GM19023 (cell line): Measurements from ENCODE around the gene POLR1A.

Experiments used
- ATAC-seq: cut with Tn5 transposase; IDR thresholded peaks from one replicate; pipeline ENCODE4 v1.9.1; 2021; ENCODE audit warnings: mild to moderate bottlenecking, moderate library complexity; ENCODE audit not compliant: unreplicated experiment

Gene POLR1A

DNA sequence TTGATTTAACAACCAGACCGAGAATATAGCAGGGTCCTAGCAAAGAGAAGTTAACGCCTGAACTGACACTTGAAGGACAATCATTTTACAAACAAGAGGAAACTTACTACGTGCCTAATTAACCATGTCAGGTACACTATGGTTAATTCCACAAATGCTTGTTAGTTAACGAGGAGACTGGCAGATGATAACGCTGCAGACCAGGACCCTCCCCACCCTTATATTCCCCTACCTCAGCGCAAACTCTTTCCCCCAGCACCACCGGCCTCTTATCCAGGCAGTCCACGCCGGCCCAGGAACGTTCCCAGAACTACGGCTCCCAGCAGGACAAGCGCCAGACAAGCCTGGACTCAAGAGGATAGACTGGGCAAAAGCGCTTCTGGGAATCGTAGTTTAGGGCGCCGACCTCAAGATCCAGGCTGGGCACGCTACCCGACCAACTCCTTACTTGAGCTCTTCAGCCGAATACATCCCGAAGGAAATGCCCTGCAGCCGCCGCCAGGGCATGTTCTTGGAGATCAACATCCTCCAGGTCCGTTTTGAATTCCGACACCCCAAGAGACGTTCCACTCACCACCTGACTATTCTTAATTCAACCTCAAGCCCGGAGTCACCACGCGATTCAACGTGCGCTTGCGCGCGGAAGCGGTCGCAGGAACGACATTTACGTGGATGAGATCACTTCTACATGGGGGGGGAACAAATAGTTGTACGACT is at the start of gene POLR1A:
TSS of gene POLR1A (minus strand) at position 635 of the 717 bp plus-strand sequence. CDS start at position 525, 110 bp downstream.
- peak; percentile 83 for ATAC-seq

DNA sequence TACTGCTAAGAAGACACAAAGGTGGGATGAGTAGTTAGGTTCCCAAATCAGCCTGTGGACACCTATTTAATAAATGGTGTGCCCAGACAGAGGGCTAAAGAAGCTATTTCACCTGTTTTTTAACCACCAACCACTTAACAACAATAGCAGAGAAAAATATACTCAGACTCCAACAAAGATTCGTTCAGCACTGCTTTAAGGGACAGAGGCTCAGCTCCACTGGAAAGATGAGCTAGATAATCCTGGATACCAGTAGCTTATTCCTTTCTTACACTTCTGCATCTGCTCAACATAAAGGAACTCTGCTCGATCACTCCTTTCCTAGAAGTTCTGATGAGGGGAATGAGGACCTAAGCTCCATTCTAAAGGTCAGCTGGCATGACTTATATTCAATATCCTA is 44.8 kb upstream of the POLR1A start:
- no peak for ATAC-seq

DNA sequence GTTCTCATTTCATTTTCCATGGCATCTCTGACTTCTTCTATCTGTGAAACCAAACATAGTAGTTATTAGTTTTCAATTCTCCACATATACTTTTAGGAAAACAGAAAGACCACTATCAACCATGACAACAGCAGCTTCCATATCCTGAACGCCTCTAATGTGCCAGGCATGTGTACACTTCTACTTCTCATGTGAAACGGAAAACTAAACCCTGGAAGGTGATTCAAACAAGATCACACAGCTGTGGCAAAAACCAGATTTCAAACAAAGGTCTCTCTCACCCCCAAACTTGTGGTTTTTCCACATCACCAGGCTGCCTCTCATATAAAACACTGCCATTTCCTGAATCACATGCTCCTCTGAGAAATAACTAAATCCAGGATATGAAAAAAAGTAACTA is 42.1 kb upstream of the POLR1A start:
- no peak for ATAC-seq

DNA sequence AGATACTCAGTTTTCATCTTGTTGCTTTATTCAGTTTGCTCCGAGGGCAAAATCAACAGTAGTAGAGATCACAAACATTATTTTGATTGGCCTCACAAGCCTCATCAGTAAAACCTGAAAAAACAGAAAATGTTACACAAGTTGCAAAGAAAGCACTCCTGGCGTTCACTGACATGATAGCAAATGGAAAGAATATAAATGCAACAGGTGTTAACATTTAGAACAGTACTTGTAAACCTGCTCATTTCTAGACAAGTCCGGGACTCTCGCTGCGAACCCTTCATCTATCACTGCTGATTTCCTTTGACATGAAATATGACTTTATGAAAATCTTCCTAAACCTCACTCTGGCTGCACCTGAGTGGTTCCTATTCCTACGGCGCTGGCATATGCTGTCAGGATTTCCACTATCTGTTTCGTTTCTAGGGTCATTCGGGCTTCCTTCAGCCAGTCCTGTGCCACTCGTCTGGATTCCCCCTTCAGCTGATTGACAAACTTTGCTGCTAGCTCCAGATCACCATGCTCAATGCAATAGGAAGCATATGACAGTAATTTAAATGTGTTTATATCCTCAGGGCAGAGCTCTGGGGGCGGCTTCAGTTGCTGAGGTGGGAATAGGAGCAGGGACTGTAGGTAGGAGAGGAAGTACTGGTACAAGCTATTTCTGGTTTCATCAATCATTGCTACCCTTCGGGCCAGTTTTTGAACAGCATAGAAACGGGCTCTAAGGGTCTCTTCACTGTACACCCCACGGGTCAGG is 38.4 kb upstream of the POLR1A start:
- no peak for ATAC-seq

DNA sequence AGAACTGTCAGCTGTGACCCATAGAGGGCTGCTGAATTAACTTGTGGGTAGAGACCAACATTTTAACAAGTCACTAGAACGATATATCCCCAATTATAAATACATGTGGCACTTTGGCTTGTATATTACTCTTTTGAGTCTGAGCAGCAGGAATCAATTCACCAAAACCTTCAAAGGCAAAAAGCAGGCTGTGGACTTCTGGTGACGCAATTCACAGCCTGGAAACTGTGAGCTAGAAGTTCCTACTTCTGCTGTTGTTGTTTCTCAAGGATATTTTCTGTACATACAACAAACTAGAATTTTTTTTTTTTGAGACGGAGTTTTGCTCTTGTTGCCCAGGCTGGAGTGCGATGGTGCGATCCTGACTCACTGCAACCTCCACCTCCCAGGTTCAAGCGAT is 37.6 kb upstream of the POLR1A start:
- ATAC-seq, result no peak

DNA sequence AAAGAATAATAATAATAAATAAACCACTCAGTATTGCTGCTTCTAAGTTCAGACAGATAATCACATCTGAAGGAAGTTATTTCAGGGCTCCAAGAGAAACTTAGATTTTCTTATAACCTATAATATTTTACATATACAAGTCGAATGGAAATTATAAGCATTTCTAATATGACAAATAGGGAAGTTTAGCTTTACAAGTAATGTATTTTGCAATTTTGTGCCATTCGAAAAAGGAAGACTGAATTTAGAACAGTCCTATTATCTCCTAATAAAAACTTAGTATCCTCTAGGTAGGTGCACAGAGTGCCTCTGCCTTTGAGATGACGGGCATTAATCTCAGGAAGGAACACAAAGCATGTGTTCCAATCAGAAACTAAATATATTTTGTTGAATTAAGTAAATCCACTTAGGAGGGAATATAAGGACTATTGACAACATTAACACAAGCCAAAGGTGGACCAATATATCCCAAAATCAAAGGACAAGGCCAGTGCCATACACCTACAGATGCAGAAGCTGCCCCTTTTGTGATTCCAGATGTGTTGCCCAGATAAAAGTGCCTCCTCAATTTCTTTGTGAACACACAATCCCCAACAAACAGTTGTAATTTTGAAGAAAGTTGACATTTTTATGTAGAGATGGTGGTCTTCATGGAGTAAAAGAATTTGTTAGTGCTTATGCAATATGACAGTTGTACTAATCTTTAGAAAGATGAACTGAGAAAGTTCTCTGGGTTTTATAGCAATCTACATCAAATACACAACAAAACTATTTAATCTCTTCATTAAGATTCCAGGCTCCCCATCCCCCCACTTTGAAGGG is 37.0 kb upstream of the POLR1A start:
- ATAC-seq, result no peak

DNA sequence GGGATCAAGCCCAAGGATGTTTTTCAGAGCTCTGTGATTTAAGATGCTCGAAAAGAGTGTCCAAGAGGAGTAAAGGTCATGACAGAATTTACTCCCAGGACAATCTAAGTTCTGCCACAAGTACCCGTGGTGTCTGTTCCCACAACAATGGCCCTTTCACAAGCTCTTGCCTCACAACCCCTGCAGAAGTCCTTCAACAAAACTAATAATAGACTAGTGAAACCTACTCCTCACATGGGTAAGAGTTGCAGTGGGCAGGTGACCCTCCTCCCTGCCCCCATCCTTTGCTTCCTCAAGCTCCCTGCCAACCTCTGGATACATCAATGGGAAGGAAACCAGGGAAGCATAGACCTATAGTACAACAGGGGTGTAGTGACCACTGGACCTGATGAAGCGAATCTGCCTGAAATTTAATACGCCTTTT is 35.3 kb upstream of the POLR1A start:
- no peak for ATAC-seq

DNA sequence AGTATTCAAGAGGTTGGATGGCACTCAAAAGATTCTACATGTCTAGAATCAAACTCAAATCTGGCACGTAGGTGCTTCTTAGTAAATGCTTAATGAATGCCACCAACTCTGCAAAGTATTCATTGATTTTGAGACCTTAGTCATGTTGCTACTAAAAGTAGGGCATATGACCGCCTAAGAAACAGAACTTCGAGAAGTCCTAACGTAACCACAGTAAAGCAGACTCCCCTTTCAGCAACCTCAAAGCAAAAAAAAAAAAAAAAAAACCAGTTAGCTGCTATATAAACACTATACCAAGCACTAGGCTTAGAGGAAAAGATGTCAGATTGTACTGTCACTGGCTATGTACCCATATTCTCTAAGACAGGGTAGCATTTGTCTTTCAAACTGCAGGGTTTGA is 34.3 kb upstream of the POLR1A start:
- ATAC-seq, result no peak

DNA sequence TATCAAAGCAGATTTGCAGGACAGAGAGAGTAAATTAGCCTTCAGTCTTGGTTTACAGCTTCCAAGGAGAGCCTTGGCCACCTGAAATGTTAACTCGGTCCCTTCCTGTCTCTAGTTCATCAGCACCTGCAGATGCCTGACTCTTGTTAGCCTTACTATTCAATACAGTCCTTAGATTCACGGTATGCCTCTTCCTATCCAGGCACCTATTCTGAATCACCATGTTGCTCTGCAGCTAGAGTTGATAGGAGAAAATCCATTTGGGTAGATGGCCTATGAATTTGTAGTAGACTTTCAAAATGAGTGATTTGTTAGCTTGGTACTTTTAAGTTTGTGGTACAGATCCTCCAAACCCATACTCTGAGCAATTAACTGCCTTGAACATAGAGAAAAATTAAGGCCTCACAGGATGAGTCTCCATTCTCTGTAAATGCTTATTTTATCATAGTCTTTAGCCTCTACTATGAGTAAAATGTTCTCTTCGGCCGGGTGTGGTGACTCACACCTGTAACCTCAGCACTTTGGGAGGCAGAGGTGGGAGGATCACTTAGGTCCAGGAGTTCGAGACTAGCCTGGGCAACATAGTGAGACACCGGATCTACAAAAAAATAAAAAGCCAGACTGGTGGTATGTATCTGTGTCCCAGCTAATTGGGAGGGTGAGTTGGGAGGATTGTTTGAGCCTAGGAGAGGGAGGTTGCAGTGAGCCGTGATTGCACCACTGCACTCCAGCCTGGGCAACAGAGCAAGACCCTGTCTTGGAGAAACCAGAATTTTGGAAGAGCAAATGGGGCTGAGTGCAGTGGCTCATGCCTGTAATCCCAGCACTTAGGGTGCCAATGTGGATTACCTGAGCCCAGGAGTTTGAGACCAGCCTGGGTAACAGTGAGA is 33.3 kb upstream of the POLR1A start:
- no peak for ATAC-seq

DNA sequence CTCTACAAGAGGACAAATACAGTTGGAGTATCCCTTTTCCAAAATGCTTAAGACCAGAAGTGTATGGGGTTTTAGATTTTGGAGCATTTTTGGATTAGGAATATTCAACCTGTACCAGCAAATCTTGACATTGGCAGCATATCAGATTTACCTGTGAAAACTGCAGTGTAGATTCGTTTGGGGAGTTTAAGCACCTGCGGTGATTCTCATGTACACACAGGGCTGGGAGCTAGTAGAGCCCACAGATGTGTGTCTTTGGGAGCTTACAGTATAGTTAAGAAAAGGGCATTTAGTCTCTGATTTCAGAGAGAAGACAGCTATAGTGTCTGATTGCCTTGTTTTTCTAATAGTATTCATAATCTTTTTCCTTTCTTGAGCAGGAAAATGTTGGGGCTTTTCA is 30.5 kb upstream of the POLR1A start:
- ATAC-seq, result no peak

DNA sequence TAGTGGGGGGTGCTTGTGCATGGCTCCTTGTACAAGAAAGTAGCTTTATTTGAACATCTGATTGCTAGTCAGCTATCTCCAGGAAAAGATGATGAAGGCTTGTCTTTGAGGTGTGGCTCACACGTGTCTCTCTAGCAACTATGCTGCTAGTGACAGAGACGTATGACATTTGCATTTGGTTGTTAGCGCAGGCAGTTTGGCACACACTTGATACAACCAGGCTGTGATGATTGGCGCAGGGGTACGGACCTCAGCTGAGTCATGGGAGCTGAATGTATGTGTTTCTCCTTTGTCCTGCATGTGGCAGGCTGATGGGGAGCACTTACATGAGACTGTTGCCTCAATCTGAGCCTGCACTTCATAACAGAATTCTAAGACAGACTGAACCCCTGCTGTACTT is 30.0 kb upstream of the POLR1A start:
- no peak for ATAC-seq

DNA sequence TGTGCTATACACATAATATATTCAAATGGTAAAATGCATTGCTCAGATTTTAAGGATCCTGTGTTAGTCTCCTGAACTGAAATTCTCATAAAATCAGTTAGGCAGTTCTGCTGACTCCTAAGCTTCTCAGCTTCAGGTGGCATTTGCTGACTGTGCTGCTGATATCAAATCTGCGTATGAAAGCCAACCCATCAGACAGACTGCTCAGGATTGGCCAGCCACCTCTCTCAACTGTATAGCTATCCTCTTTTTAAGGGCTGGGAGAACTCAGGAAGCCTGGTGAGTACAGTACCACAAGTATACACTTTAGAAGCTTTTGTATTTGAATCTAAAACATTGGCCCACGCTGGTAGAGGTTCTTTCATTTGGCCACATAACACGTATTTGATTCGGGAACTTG is 29.0 kb upstream of the POLR1A start:
- ATAC-seq, result no peak

DNA sequence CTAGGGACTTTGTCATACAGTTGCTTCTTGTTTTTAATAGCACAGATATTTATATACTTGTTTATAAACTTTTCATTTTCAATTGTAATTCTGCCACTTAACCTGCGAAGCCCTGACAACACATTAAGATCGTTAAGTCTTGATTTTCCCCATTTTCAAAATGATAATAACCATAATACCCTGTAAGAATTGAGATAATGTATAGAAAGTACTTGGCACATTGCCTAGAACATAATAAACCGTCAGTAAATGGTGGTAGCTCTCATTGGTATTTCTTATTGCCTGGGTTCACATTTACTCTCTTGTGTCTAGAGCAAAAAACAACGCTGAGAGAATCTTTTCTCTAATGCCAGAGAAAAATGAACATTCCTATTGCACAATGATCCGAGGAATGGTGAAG is 19.0 kb upstream of the POLR1A start:
- no peak for ATAC-seq

DNA sequence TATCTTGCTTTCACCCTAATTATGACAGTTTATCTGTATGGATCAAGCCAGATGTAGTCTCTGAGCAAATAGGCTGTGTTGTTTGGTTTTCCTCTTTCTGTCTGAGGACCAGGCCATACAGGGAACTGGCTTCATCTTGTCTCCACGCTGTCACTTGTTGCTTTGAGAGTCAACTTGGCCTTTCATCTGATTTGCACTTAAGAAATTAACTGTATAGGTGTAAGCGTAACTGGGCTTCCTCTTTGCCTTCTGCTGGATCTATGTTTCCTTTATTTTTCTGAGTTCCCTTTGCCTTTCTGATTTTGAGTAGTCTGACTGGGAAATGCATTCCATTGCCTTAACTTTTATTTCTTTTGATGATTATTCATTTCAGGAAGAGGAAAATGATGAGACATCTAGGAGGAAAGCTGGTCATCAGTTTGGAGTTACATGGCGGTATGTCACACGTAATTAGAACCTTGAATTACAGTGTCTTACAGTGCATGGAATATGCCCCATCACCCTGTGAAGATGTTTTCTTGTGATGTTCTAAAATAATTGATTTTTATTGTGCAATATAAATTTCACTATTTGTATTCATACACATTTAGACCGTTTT is 17.7 kb upstream of the POLR1A start:
- ATAC-seq, result no peak

DNA sequence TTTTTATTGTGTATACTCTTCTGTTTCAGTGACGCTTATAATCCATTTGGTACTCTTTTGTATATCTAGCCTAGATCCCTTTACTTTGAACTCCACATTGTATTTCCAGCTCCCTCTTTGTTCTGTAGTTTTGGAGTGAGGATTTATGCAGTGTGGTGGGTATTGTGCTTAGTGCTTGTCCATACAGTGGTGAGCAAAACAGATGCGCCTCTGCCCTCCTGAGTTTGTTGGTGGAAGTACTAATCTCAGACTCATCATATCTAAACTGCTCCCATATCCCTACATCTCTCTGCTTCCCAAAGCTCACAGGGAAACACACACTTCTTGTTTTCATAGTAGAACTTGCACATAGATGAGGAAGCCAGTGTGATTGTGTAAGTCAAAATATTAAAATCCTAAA is 12.4 kb upstream of the POLR1A start:
- ATAC-seq, result no peak

DNA sequence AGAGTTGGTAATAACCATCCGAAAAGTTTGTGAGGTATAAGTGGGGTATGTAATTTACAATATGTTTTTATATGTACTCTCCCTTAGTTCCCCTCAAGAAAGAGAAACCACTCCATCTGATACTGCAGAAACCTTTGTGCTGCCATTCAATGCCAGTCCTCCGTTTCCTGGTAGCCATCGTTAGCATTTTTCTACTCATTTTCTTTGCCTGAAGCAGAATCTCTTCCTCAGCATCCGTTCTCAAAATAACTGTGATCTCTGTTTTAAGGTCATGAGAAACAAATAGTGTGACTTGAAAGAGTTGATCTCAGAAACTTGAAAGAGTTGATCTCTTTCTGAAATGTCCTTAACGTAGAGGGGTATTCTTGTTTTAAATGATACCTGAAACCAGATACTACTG is 1.3 kb upstream of the POLR1A start:
- no peak for ATAC-seq

DNA sequence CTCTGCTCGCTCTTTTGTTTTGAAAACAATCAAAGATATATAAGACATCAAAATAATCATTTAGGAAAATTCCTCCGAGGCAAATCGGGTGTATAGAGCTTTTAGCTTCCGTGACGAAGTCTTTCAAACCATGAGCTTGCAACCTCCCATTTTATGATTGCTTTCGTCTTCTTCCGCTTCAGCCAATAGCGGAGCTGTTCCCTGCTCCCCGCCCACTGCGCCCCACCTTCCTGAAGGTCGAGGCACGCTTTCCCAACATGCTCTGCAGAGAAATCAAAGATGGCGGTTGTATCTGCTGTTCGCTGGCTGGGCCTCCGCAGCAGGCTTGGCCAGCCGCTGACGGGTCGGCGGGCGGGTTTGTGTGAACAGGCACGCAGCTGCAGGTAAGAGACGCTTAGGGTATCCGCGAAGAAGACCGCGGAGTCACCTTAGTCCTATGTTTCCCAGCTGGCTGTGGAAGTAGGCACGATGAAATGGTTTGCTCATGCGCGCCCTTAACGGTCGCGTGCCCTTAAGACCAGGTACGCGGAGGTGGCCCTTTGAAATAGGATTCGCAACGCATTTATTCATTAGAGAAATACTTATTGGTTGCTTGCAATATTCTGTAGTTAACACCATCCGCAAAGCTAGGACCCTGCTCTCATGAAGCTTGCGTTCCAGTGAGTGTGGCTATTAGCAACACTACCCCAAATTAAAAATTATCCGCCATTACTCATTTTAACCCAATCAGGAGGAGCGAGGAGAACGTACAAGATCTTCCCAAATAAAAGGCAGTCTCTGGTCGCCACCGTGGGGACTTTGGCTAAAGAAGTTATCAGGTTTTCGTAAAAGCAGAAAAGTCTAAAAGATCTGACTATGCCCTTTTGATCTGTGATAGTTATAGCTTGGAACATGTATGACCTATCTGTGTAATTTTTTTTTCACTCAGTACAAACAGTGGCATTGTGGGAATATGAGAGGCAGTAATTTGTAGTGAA is 571 bp upstream of the POLR1A start, which contains the start of gene PTCD3:
TSS of gene PTCD3 (plus strand) at position 267 of the 977 bp plus-strand sequence. CDS start at position 280, 13 bp downstream.
- peak; percentile 87 for ATAC-seq

DNA sequence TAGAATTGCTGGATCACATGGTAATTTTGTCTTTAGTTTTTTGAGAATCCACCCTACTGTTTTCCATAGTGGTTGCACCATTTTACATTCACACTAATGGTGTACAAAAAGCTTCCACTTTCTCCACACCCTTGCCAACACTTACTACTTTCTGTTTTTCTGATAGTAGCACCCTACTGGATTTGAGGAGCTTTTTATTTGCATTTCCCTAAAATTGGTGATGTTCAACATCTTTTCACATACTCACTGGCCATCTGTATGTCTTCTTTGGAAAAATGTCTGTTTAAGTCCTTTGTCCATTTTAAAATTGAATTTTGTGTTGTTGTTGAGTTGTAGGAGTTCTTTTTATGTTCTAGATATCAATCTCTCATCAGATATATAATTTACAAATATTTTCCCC is 3.5 kb downstream of the POLR1A start:
- no peak for ATAC-seq

DNA sequence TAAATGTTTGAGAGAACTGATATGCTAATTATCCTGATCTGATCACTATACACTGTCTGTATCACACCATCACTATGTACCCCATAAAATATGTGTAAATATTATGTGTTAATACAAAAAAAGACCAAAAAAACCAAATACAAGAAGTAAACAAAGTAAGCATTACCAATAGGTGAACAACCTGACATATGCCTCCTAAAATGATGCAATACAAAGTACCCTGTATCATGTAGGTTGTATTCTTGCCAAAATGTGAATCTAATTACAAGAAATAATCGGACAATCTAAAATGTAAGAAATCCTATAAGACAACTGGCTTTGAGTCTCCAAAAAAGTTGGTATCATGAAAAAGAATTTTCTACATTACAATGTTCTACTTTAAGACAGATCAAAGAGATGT is 7.8 kb downstream of the POLR1A start:
- ATAC-seq, result no peak
